GM06990 (cell line): ENCODE data around the gene CALML4.
"Not testable (repeated sequence)": the region's sequence is repeated elsewhere in the genome, so short reads cannot be mapped to it uniquely, and the experiment has no call there.

Experiments used
- DNase-seq: peaks from one replicate; pipeline ENCODE4 v3.0.0-alpha.2; 2011; ENCODE audit not compliant: insufficient read length; ENCODE audit errors: extremely low read depth
- H3K27me3 ChIP-seq: replicated peaks from 2 replicates; pipeline ENCODE4 v1.6.0; 2011; ENCODE audit warnings: low read length; ENCODE audit not compliant: control insufficient read depth, insufficient read depth
- H3K36me3 ChIP-seq: 2 replicates; pipeline ENCODE4 v1.5.1; 2011; ENCODE audit warnings: low read length; ENCODE audit not compliant: control insufficient read depth, insufficient read depth
- H3K4me3 ChIP-seq: replicated peaks from 2 replicates; pipeline ENCODE4 v1.5.1; 2011; ENCODE audit warnings: low read depth, mild to moderate bottlenecking, control low read depth, low read length
- CTCF ChIP-seq: IDR thresholded peaks from 2 replicates; pipeline ENCODE4 v1.5.1; 2011; ENCODE audit warnings: low read length, control low read depth, mild to moderate bottlenecking, inconsistent platforms; ENCODE audit not compliant: insufficient read depth, poor library complexity, severe bottlenecking

CALML4 gene

DNA sequence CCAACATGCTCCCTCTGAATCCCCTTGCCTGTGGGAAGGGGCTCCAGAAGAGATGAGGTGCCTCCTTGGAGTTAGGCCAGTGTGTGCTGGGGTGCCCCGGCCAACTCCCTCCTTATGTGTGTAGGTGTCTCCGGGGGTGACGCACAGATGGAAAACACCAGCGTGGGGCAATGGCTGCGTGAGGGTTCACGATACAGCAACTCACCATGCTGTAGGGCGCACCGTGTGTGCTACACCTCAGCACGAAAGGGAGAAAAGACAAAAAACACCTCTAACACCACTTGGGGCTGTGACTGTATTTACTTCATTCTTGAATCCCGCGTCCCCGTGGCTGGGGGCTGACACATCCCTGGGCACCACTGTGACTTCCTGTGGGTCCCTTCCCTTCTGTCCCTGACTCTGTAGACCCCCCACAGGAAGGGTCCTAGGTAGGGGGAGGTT lies 1.6 kb upstream of the CALML4 start:
- Histone ChIP-seq H3K27me3 (no peaks in the 10 kb centered on the region), H3K4me3 (no peak overlapping the region), H3K36me3 (peaks cover 12% of the 10 kb centered on the region)
- no peak for DNase-seq
- TF ChIP-seq CTCF: no peak

- no peak for TF ChIP-seq CTCF
- Histone ChIP-seq H3K27me3 (no peaks in the 10 kb centered on the region), H3K36me3 (peaks cover 11% of the 10 kb centered on the region), H3K4me3 (no peak overlapping the region)
- DNase-seq: no peak
These were observed 915 bp upstream of the CALML4 start for GRCh38 chr15:68205954-68206539.

DNA sequence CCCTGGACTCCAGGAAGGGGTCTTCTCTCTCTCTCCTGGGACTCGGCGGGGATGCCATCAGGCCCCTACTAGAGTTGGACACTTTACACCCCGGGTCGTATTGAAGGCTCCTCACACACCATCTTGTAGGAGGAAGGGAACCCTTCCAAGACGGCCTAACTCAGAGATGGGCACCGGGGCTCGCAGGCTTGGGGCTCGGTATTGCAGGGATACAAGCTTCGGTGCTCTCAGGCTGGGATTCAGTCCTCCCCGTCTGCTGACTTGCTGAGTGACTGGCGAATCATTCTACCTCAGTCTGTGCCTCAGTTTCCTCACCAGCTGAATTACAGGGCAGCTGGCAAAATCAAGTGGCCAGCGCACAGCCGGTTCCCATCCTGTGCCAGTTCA lies 419 bp upstream of the CALML4 start:
- DNase-seq: no peak
- Histone ChIP-seq H3K4me3 (no peak overlapping the region), H3K27me3 (no peaks in the 10 kb centered on the region), H3K36me3 (peaks cover 11% of the 10 kb centered on the region)
- no peak for TF ChIP-seq CTCF

- no peak for DNase-seq
- Histone ChIP-seq H3K36me3 (peaks cover 11% of the 10 kb centered on the region), H3K27me3 (no peaks in the 10 kb centered on the region), H3K4me3 (no peak overlapping the region)
- no peak for TF ChIP-seq CTCF
These were observed 771 bp downstream of the CALML4 start for GRCh38 chr15:68204361-68204760.

DNA sequence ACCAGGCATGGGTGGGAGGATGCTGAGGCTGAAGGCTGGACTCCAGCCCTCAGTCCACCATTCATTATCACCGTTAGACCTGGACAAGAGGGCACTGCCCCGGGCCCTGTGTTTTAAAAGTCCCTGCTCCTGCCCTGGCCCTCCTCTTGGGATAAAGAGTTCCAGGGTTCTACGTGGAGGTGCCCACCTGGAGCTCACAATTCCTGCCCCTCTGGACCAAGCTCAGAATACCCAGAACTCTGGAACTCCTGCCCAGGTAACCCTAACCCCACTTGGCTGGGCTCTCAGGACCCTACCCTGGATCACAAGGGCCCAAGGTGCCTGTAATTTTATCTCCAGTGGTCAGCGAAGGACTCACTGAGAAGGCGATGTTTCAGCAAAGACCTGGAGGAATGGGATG lies 1.2 kb downstream of the CALML4 start:
- H3K27me3 ChIP-seq: no peaks in the 10 kb centered on the region
- no peak for TF ChIP-seq CTCF
- no peak for DNase-seq
- H3K4me3 ChIP-seq: no peak overlapping the region
- peaks cover 11% of the 10 kb centered on the region for H3K36me3 ChIP-seq

- DNase-seq: no peak
- TF ChIP-seq CTCF: no peak
- H3K4me3 ChIP-seq: no peak overlapping the region
- peaks cover 11% of the 10 kb centered on the region for H3K36me3 ChIP-seq
- no peaks in the 10 kb centered on the region for H3K27me3 ChIP-seq
These were observed 1.6 kb downstream of the CALML4 start for GRCh38 chr15:68203486-68203885.

DNA sequence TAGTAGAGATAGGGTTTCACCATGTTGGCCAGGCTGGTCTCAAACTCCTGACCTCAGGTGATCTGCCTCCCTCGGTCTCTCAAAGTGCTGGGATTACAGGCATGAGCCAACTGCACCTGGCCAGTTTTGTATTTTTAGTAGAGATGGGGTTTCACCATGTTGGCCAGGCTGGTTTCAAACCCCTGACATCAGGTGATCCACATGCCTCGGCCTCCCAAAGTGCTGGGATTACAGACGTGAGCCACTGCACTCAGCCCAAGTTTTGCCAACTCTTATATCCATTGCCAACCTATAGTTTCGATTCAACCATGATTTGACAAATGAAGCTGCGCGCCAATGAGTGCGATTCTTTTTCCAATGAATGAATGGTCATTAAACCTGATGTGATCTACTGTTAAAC lies 2.1 kb downstream of the CALML4 start:
- H3K36me3 ChIP-seq: peaks cover 11% of the 10 kb centered on the region
- H3K4me3 ChIP-seq, DNase-seq, H3K27me3 ChIP-seq: not testable (repeated sequence)
